Activated naive CD4-positive, alpha-beta T cell treated with anti-CD3 and anti-CD28 coated beads for 36 hours (primary cell): ENCODE results near the gene LRRC63. TPM values are rescaled to one million over a fixed set of nuclear protein-coding genes. Genes with fewer than 3 reads are reported as not detected.

Experiments used
- CTCF ChIA-PET: fragments of 350-600 bp; sonication (Branson Sonifier 250); formaldehyde crosslinking; loops from one replicate; lab custom pipeline; 2021; ENCODE audit warnings: antibody characterized with exemption; lab: Charles Lee
- DNase-seq: peaks from one replicate; pipeline ENCODE4 v3.0.0-alpha.2; 2020
- H3K27ac Mint-ChIP-seq: one replicate; pipeline ENCODE4 v1.8.0; 2021; ENCODE audit warnings: mild to moderate bottlenecking, mixed read lengths
- H3K27me3 Mint-ChIP-seq: one replicate; pipeline ENCODE4 v1.8.0; 2021; ENCODE audit warnings: low read depth, mixed read lengths
- H3K36me3 Mint-ChIP-seq: one replicate; pipeline ENCODE4 v1.8.0; 2021; ENCODE audit warnings: low read depth, mixed read lengths
- H3K4me1 Mint-ChIP-seq: one replicate; pipeline ENCODE4 v1.8.0; 2021; ENCODE audit warnings: low read depth, mixed read lengths
- H3K4me3 Mint-ChIP-seq: one replicate; pipeline ENCODE4 v1.8.0; 2021; ENCODE audit warnings: mild to moderate bottlenecking, moderate library complexity, mixed read lengths
- H3K9me3 Mint-ChIP-seq: one replicate; pipeline ENCODE4 v1.8.0; 2021; ENCODE audit warnings: mixed read lengths
- intact Hi-C: fragments of 100-400 bp; cut with micrococcal nuclease; formaldehyde crosslinking; loops from one replicate; pipeline ENCODE4 v1.15.1; 2023
- total RNA-seq, 2 experiments: library from RNA; stranded (reverse); gene quantifications; one replicate each; pipeline ENCODE4 v1.2.3, GENCODE V29; 2021

The LRRC63 gene
- total RNA-seq, 2 experiments from 2014 or later, result 0.24 to 0.32 TPM

- H3K9me3 Mint-ChIP-seq, result peaks cover 4% of the 10 kb centered on the region
- peak overlapping the region; percentile 67 for H3K4me3 Mint-ChIP-seq
- peaks cover 97% of the 10 kb centered on the region for H3K4me1 Mint-ChIP-seq
- H3K27ac Mint-ChIP-seq, result peak overlapping the region; percentile 94
- no peaks in the 10 kb centered on the region for H3K27me3 Mint-ChIP-seq
- intact Hi-C loops, result loop anchor here (10.0 kb wide), 2 partner anchors 424 to 1984 kb away; no protein-coding TSS in a partner anchor
- DNase-seq, result peak; percentile 49
- peaks cover 57% of the 10 kb centered on the region for H3K36me3 Mint-ChIP-seq
- CTCF ChIA-PET, result interaction anchor here (0.8 to 11.2 kb wide), 8 partner anchors 11 to 151 kb away, joined by 3 to 106 read pairs (median 3); partner anchors contain the start of gene LCP1
Measured at GRCh38 chr13:46170687-46171086, 41.0 kb upstream of the LRRC63 start.

- no peak for DNase-seq
- peaks cover 59% of the 10 kb centered on the region for H3K36me3 Mint-ChIP-seq
- H3K4me1 Mint-ChIP-seq, result peaks cover 96% of the 10 kb centered on the region
- CTCF ChIA-PET, result interaction anchor here (0.8 to 11.2 kb wide), 10 partner anchors 11 to 150 kb away, joined by 3 to 106 read pairs (median 3); partner anchors contain the start of gene LCP1
- H3K9me3 Mint-ChIP-seq, result peaks cover 4% of the 10 kb centered on the region
- H3K4me3 Mint-ChIP-seq, result peak overlapping the region; percentile 57
- H3K27ac Mint-ChIP-seq, result peak overlapping the region; percentile 94
- intact Hi-C loops, result loop anchor here (10.0 kb wide), 2 partner anchors 424 to 1984 kb away; no protein-coding TSS in a partner anchor
- H3K27me3 Mint-ChIP-seq, result no peaks in the 10 kb centered on the region
Measured at GRCh38 chr13:46171217-46171616, 40.5 kb upstream of the LRRC63 start.

GRCh38 chr13:46171739-46172138 lies 40.0 kb upstream of the LRRC63 start:
- peaks cover 61% of the 10 kb centered on the region for H3K36me3 Mint-ChIP-seq
- H3K4me3 Mint-ChIP-seq, result peak overlapping the region; percentile 57
- CTCF ChIA-PET, result interaction anchor here (1.3 to 11.2 kb wide), 6 partner anchors 9 to 124 kb away, joined by 3 to 106 read pairs (median 6); no protein-coding TSS in a partner anchor
- H3K4me1 Mint-ChIP-seq, result peaks cover 96% of the 10 kb centered on the region
- no peak for DNase-seq
- peaks cover 4% of the 10 kb centered on the region for H3K9me3 Mint-ChIP-seq
- no peaks in the 10 kb centered on the region for H3K27me3 Mint-ChIP-seq
- peak overlapping the region; percentile 94 for H3K27ac Mint-ChIP-seq
- intact Hi-C loops, result loop anchor here (1.0 to 10.0 kb wide), 4 partner anchors 11 to 1983 kb away; no protein-coding TSS in a partner anchor

GRCh38 chr13:46172531-46172991 lies 39.2 kb upstream of the LRRC63 start:
- no peaks in the 10 kb centered on the region for H3K27me3 Mint-ChIP-seq
- peaks cover 4% of the 10 kb centered on the region for H3K9me3 Mint-ChIP-seq
- peaks cover 93% of the 10 kb centered on the region for H3K4me1 Mint-ChIP-seq
- CTCF ChIA-PET, result interaction anchor here (0.9 to 11.2 kb wide), 9 partner anchors 8 to 119 kb away, joined by 3 to 106 read pairs (median 3); partner anchors contain the start of gene LCP1
- H3K4me3 Mint-ChIP-seq, result peak overlapping the region; percentile 57
- H3K36me3 Mint-ChIP-seq, result peaks cover 69% of the 10 kb centered on the region
- DNase-seq, result peak; percentile 75
- peak overlapping the region; percentile 94 for H3K27ac Mint-ChIP-seq
- intact Hi-C loops, result loop anchor here (1.0 to 10.0 kb wide), 4 partner anchors 12 to 1982 kb away; no protein-coding TSS in a partner anchor

GRCh38 chr13:46173656-46174055 lies 38.1 kb upstream of the LRRC63 start:
- H3K27me3 Mint-ChIP-seq, result no peaks in the 10 kb centered on the region
- H3K36me3 Mint-ChIP-seq, result peaks cover 73% of the 10 kb centered on the region
- H3K4me1 Mint-ChIP-seq, result peaks cover 87% of the 10 kb centered on the region
- H3K27ac Mint-ChIP-seq, result peak overlapping the region; percentile 94
- peak; percentile 52 for DNase-seq
- H3K4me3 Mint-ChIP-seq, result peak overlapping the region; percentile 53
- intact Hi-C loops, result loop anchor here (10.0 kb wide), 2 partner anchors 421 to 1981 kb away; no protein-coding TSS in a partner anchor
- peaks cover 4% of the 10 kb centered on the region for H3K9me3 Mint-ChIP-seq
- CTCF ChIA-PET, result interaction anchor here (0.9 to 11.2 kb wide), 6 partner anchors 9 to 47 kb away, joined by 3 to 106 read pairs (median 6); no protein-coding TSS in a partner anchor

GRCh38 chr13:46176756-46177155 lies 35.0 kb upstream of the LRRC63 start:
- no peak for DNase-seq
- H3K4me3 Mint-ChIP-seq, result peak overlapping the region; percentile 72
- no peaks in the 10 kb centered on the region for H3K9me3 Mint-ChIP-seq
- H3K4me1 Mint-ChIP-seq, result peaks cover 56% of the 10 kb centered on the region
- H3K36me3 Mint-ChIP-seq, result peaks cover 70% of the 10 kb centered on the region
- no peaks in the 10 kb centered on the region for H3K27me3 Mint-ChIP-seq
- CTCF ChIA-PET, result interaction anchor here (0.7 to 11.2 kb wide), 3 partner anchors 17 to 34 kb away, joined by 3 to 106 read pairs (median 3); no protein-coding TSS in a partner anchor
- intact Hi-C loops, result loop anchor here (10.0 kb wide), 2 partner anchors 418 to 1978 kb away; no protein-coding TSS in a partner anchor
- peak overlapping the region; percentile 98 for H3K27ac Mint-ChIP-seq

- Mint-ChIP-seq H3K27me3 (no peaks in the 10 kb centered on the region), H3K4me3 (peak overlapping the region; percentile 72), H3K27ac (peak overlapping the region; percentile 98), H3K9me3 (no peaks in the 10 kb centered on the region), H3K4me1 (peaks cover 48% of the 10 kb centered on the region), H3K36me3 (peaks cover 60% of the 10 kb centered on the region)
- DNase-seq, result no peak
- intact Hi-C loops, result loop anchor here (10.0 kb wide), 2 partner anchors 417 to 1977 kb away; no protein-coding TSS in a partner anchor
- CTCF ChIA-PET, result interaction anchor here (1.2 to 11.2 kb wide), 3 partner anchors 11 to 28 kb away, joined by 3 to 106 read pairs (median 17); no protein-coding TSS in a partner anchor
Measured at GRCh38 chr13:46178143-46178542, 33.6 kb upstream of the LRRC63 start.

- peaks cover 48% of the 10 kb centered on the region for H3K4me1 Mint-ChIP-seq
- peaks cover 53% of the 10 kb centered on the region for H3K36me3 Mint-ChIP-seq
- CTCF ChIA-PET, result interaction anchor here (0.6 to 11.2 kb wide), 6 partner anchors 9 to 39 kb away, joined by 3 to 106 read pairs (median 4); no protein-coding TSS in a partner anchor
- DNase-seq, result no peak
- no peaks in the 10 kb centered on the region for H3K9me3 Mint-ChIP-seq
- H3K27me3 Mint-ChIP-seq, result no peaks in the 10 kb centered on the region
- H3K27ac Mint-ChIP-seq, result peak overlapping the region; percentile 98
- intact Hi-C loops, result loop anchor here (10.0 kb wide), 2 partner anchors 416 to 1976 kb away; no protein-coding TSS in a partner anchor
- H3K4me3 Mint-ChIP-seq, result peak overlapping the region; percentile 93
Measured at GRCh38 chr13:46178821-46179220, 32.9 kb upstream of the LRRC63 start.

GRCh38 chr13:46179491-46179908 lies 32.2 kb upstream of the LRRC63 start:
- CTCF ChIA-PET, result interaction anchor here (0.6 to 11.2 kb wide), 6 partner anchors 10 to 40 kb away, joined by 3 to 106 read pairs (median 4); no protein-coding TSS in a partner anchor
- H3K27ac Mint-ChIP-seq, result peak overlapping the region; percentile 98
- intact Hi-C loops, result loop anchor here (10.0 kb wide), 2 partner anchors 415 to 1975 kb away; no protein-coding TSS in a partner anchor
- no peaks in the 10 kb centered on the region for H3K9me3 Mint-ChIP-seq
- peak overlapping the region; percentile 93 for H3K4me3 Mint-ChIP-seq
- no peaks in the 10 kb centered on the region for H3K27me3 Mint-ChIP-seq
- DNase-seq, result peak; percentile 87
- H3K36me3 Mint-ChIP-seq, result peaks cover 51% of the 10 kb centered on the region
- peaks cover 49% of the 10 kb centered on the region for H3K4me1 Mint-ChIP-seq

- no peak for DNase-seq
- intact Hi-C loops, result loop anchor here (5.0 to 10.0 kb wide), 4 partner anchors 372 to 1975 kb away; partner anchors contain the start of genes COG3 and LRCH1
- Mint-ChIP-seq H3K27ac (peak overlapping the region; percentile 98), H3K4me3 (peak overlapping the region; percentile 93), H3K4me1 (peaks cover 48% of the 10 kb centered on the region), H3K27me3 (no peaks in the 10 kb centered on the region), H3K36me3 (peaks cover 47% of the 10 kb centered on the region), H3K9me3 (no peaks in the 10 kb centered on the region)
- CTCF ChIA-PET, result interaction anchor here (0.6 to 11.2 kb wide), 4 partner anchors 8 to 20 kb away, joined by 3 to 106 read pairs (median 10); no protein-coding TSS in a partner anchor
Measured at GRCh38 chr13:46179969-46180763, 31.6 kb upstream of the LRRC63 start.

- peak overlapping the region; percentile 93 for H3K4me3 Mint-ChIP-seq
Measured at GRCh38 chr13:46181377-46181839, 30.3 kb upstream of the LRRC63 start.

More at GRCh38 chr13:46181377-46181839, 30.3 kb upstream of the LRRC63 start:
- H3K27ac Mint-ChIP-seq, result peak overlapping the region; percentile 98
- H3K4me1 Mint-ChIP-seq, result peaks cover 39% of the 10 kb centered on the region
- peaks cover 39% of the 10 kb centered on the region for H3K36me3 Mint-ChIP-seq
- intact Hi-C loops, result loop anchor here (5.0 kb wide), 2 partner anchors 371 to 719 kb away; partner anchors contain the start of genes COG3 and LRCH1
- no peaks in the 10 kb centered on the region for H3K27me3 Mint-ChIP-seq
- no peaks in the 10 kb centered on the region for H3K9me3 Mint-ChIP-seq
- CTCF ChIA-PET, result interaction anchor here (0.7 to 2.4 kb wide), 3 partner anchors 11 to 617 kb away, joined by 3 to 8 read pairs (median 5); no protein-coding TSS in a partner anchor
- DNase-seq, result no peak
